ENCODE results near the gene DNAH17.

The DNAH17 gene

DNA sequence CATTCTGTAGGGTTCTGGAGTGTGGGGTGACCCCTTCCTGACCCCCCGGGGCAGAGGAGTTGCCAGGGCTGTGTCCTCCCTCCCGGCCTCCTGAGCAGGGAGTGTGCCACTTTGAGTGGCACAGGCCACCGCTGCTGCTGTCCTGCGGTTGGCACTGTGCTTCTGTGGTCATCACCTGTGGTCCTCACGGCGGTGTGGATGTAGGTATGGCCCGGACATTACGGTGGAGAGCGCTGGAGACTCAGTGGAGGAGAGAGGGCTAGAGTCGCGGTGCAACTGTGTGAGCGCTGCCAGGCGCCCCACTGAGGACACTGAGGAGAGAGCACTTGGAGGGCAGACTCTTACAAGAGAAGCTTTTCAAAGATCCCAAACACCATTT lies 159.7 kb downstream of the DNAH17 start:
- no peak for DNase-seq
- no peak overlapping the region for H2AFZ ChIP-seq (ENCODE audit: low read length)
- H4K20me1 ChIP-seq (ENCODE audit: insufficient read depth, low read length), result no peaks in the 10 kb centered on the region
- H3K9me2 ChIP-seq (replicated peaks; ENCODE audit: insufficient read depth, low read length), result no peaks in the 10 kb centered on the region
- no peaks in the 10 kb centered on the region for H3K4me1 ChIP-seq (ENCODE audit: low read length)
- H3K79me2 ChIP-seq (ENCODE audit: low read length), result no peaks in the 10 kb centered on the region
- H3K4me3 ChIP-seq (ENCODE audit: low read length), result no peak overlapping the region
- H3F3A ChIP-seq (ENCODE audit: insufficient read depth, low read length), result no peaks in the 10 kb centered on the region
- H3K9me3 ChIP-seq (replicated peaks; ENCODE audit: insufficient read depth, low read length), result no peaks in the 10 kb centered on the region
- H3K27ac ChIP-seq (ENCODE audit: low read length), result no peak overlapping the region
- H3K27me3 ChIP-seq (replicated peaks; ENCODE audit: insufficient read depth, low read length), result no peaks in the 10 kb centered on the region
- H3K4me2 ChIP-seq (ENCODE audit: low read depth, low read length), result no peak overlapping the region
- no peaks in the 10 kb centered on the region for H3K36me3 ChIP-seq (replicated peaks; ENCODE audit: insufficient read depth, low read length)
- TF ChIP-seq, protein P1, sequence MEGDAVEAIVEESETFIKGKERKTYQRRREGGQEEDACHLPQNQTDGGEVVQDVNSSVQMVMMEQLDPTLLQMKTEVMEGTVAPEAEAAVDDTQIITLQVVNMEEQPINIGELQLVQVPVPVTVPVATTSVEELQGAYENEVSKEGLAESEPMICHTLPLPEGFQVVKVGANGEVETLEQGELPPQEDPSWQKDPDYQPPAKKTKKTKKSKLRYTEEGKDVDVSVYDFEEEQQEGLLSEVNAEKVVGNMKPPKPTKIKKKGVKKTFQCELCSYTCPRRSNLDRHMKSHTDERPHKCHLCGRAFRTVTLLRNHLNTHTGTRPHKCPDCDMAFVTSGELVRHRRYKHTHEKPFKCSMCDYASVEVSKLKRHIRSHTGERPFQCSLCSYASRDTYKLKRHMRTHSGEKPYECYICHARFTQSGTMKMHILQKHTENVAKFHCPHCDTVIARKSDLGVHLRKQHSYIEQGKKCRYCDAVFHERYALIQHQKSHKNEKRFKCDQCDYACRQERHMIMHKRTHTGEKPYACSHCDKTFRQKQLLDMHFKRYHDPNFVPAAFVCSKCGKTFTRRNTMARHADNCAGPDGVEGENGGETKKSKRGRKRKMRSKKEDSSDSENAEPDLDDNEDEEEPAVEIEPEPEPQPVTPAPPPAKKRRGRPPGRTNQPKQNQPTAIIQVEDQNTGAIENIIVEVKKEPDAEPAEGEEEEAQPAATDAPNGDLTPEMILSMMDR (IDR thresholded peaks at IDR 0.05; ENCODE audit: low read length), result no peak
- TF ChIP-seq EZH2 (optimal IDR thresholded peaks at IDR 0.05; ENCODE audit: low read depth, low read length), result no peak
- no peak overlapping the region for H3K9ac ChIP-seq (ENCODE audit: low read length)

DNA sequence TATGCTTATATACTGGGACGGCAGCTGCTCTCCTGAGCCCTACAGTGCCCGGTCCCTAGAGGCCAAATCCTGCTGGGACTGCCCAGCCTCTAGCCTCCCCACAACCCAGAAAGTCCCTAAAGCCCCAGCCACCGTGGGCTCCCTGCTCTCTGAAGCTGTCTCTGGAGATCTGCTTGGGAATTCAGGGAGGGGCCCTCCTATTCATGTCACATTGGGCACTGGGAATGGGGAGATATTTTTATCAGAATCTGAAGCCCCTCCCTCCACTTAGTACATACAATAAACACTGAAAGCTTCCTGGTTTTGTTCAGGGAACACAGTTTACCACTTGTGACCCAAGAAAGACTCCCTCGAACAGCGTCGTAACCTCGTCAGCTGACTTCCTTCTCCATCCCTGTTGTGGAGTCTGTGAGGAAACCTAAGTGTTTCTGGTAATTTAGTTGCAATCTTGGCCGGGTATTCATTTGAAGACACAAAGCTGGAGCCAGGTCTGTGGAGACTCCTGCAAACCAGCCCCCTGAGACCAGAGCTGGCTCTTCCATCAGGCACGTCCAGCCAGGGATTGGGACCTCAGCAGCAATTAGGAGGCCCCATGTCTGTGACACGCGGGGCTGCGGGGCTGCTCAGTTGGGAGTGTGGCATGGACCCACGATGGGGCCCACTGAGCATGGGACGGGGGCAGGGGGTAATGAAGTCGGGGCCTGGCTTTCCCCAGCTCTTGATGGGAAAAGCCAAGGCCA lies 160.2 kb downstream of the DNAH17 start:
- Histone ChIP-seq H3K27ac (ENCODE audit: low read length) (no peak overlapping the region), H3K9me2 (replicated peaks; ENCODE audit: insufficient read depth, low read length) (no peaks in the 10 kb centered on the region), H4K20me1 (ENCODE audit: insufficient read depth, low read length) (no peaks in the 10 kb centered on the region), H3K27me3 (replicated peaks; ENCODE audit: insufficient read depth, low read length) (no peaks in the 10 kb centered on the region), H3K9ac (ENCODE audit: low read length) (no peak overlapping the region), H2AFZ (ENCODE audit: low read length) (no peak overlapping the region), H3K4me1 (ENCODE audit: low read length) (no peaks in the 10 kb centered on the region), H3K79me2 (ENCODE audit: low read length) (no peaks in the 10 kb centered on the region), H3F3A (ENCODE audit: insufficient read depth, low read length) (no peaks in the 10 kb centered on the region), H3K36me3 (replicated peaks; ENCODE audit: insufficient read depth, low read length) (no peaks in the 10 kb centered on the region), H3K9me3 (replicated peaks; ENCODE audit: insufficient read depth, low read length) (no peaks in the 10 kb centered on the region), H3K4me3 (ENCODE audit: low read length) (no peak overlapping the region), H3K4me2 (ENCODE audit: low read depth, low read length) (no peak overlapping the region)
- no peak for DNase-seq
- TF ChIP-seq, protein P1 (IDR thresholded peaks at IDR 0.05; ENCODE audit: low read length), result no peak
- TF ChIP-seq EZH2 (optimal IDR thresholded peaks at IDR 0.05; ENCODE audit: low read depth, low read length) (no peak), EZH2phosphoT487 (IDR thresholded peaks at IDR 0.05; ENCODE audit: low read length) (no peak)

DNA sequence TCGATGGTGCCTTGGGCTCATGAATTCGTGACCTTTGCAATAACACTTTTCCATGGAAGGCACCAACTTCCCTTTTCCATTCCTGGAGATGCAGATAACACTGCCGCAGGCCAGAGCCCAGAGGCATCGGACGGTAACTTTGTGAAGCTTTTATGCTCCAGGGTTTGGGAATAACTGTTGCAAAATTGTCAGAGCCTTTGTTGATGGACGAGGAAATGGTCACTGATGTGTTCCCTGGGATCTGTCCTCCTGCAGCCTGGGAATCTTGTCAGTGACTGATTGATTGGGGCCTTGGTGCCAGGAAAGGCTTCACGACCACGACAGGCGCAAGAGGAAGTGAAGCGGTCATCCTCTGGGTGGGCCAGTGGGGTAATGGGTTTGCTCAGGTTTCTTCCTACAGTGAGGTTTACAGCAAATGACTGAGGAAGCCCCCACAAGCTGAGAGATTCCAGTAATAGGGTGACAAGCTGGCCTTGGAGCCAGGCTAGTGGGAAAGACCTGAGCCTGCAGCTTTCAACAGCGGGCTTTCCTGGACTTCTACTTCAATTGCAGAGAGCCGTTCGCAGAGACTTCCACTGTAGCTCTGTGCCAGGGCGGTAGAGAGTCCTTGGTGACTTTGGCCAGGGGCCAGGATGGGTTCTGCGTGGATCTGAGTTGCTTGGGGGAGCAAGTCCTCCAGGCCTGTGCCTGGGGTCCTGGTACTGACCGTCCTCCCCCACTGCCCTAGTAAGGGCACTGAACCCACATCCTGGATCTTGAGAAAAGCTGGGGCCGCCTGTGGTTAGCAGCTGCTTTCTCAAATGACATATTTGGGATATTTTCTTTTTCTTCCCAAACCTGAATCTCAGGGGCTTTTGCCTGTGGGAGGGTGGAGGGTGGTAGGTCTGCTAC lies 161.1 kb downstream of the DNAH17 start:
- Histone ChIP-seq H3K36me3 (replicated peaks; ENCODE audit: insufficient read depth, low read length) (no peaks in the 10 kb centered on the region), H3F3A (ENCODE audit: insufficient read depth, low read length) (no peaks in the 10 kb centered on the region)

More for the DNA sequence above, 161.1 kb downstream of the DNAH17 start:
- Histone ChIP-seq H3K9ac (ENCODE audit: low read length) (no peak overlapping the region), H2AFZ (ENCODE audit: low read length) (no peak overlapping the region), H3K4me1 (ENCODE audit: low read length) (no peaks in the 10 kb centered on the region), H3K9me2 (replicated peaks; ENCODE audit: insufficient read depth, low read length) (no peaks in the 10 kb centered on the region), H3K27me3 (replicated peaks; ENCODE audit: insufficient read depth, low read length) (no peaks in the 10 kb centered on the region), H3K4me2 (ENCODE audit: low read depth, low read length) (no peak overlapping the region), H3K9me3 (replicated peaks; ENCODE audit: insufficient read depth, low read length) (no peaks in the 10 kb centered on the region), H3K4me3 (ENCODE audit: low read length) (no peak overlapping the region), H4K20me1 (ENCODE audit: insufficient read depth, low read length) (no peaks in the 10 kb centered on the region), H3K79me2 (ENCODE audit: low read length) (no peaks in the 10 kb centered on the region), H3K27ac (ENCODE audit: low read length) (no peak overlapping the region)
- DNase-seq, result no peak
- TF ChIP-seq EZH2phosphoT487 (IDR thresholded peaks at IDR 0.05; ENCODE audit: low read length), result no peak
- no peak for TF ChIP-seq EZH2 (optimal IDR thresholded peaks at IDR 0.05; ENCODE audit: low read depth, low read length)
- TF ChIP-seq, protein P1 (IDR thresholded peaks at IDR 0.05; ENCODE audit: low read length), result no peak

Data from MM.1S (cell line).